PC-3 (cell line): ENCODE measurements around the gene RNH1.

ENCODE experiments used
- CTCF ChIP-seq: fragments of 300-600 bp; sonication (generic); conservative IDR thresholded peaks from 2 replicates; pipeline ENCODE4 v1.5.1; 2017; ENCODE audit warnings: antibody characterized with exemption, low read depth, mild to moderate bottlenecking, low read length
- EZH2 ChIP-seq: fragments of 300-600 bp; sonication (generic); IDR thresholded peaks from one replicate; pipeline ENCODE4 v1.6.1; 2017; ENCODE audit warnings: antibody characterized with exemption, mild to moderate bottlenecking, low read length; ENCODE audit not compliant: unreplicated experiment

- TF ChIP-seq CTCF (no peak), EZH2 (no peak)
These were observed 43.1 kb upstream of the RNH1 start for GRCh38 chr11:550021-550745.
